KOPT-K1 (cell line): Measurements from ENCODE around the gene SLC7A8.
"Not testable (repeated sequence)": the region's sequence is repeated elsewhere in the genome, so short reads cannot be mapped to it uniquely, and the experiment has no call there.

Experiments
- H3K27ac ChIP-seq: fragments of 200-600 bp; sonication (generic); 2 replicates; pipeline ENCODE4 v1.5.1; 2016; ENCODE audit warnings: antibody characterized with exemption, mild to moderate bottlenecking, low read depth, low read length; ENCODE audit not compliant: poor library complexity, severe bottlenecking
- H3K36me3 ChIP-seq: fragments of 200-600 bp; sonication (generic); 2 replicates; pipeline ENCODE4 v1.5.1; 2017; ENCODE audit warnings: antibody characterized with exemption, mild to moderate bottlenecking, low read length, moderate library complexity; ENCODE audit not compliant: insufficient read depth
- H3K9me3 ChIP-seq: fragments of 200-600 bp; sonication (generic); 2 replicates; pipeline ENCODE4 v1.5.1; 2017; ENCODE audit warnings: antibody characterized with exemption, low read length, mild to moderate bottlenecking; ENCODE audit not compliant: insufficient read depth, poor library complexity, severe bottlenecking

Gene SLC7A8

DNA sequence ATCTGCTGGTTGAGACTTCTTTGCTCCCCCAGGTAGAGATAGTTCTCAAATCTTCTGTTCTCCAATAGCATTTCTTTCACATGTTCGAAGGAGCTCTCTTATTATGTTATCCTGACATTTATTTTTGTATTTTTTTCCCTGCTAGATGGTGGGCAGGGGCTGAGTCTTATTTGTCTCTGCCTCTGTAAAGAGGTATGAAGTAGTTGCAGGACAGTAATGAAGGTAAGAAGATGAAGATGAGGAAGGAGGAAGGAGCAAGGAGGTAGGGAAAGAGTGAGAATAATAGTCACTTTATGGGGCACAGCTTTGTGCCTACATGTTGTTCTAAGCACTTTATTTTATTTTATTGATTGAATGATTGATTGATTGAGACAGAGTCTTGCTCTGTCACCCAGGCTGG is 73.7 kb downstream of the SLC7A8 start:
- H3K36me3 ChIP-seq = no peaks in the 10 kb centered on the region
- no peaks in the 10 kb centered on the region for H3K9me3 ChIP-seq
- no peak overlapping the region for H3K27ac ChIP-seq

DNA sequence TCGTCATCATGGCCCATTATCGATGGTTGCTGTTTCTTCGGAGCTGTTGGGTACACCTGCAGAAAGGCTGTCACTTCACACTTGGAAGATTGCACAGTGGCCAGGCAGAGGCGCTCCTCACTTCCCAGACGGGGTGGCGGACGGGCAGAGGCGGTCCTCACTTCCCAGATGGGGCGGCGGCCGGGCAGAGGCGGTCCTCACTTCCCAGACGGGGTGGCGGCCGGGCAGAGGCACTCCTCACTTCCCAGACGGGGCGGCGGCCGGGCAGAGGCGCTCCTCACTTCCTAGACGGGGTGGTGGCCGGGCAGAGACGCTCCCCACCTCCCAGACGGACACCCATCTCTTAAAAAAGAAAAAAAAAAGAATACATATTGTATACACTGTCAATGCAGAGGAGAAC is 75.3 kb downstream of the SLC7A8 start:
- not testable (repeated sequence) for H3K36me3 ChIP-seq, H3K9me3 ChIP-seq

DNA sequence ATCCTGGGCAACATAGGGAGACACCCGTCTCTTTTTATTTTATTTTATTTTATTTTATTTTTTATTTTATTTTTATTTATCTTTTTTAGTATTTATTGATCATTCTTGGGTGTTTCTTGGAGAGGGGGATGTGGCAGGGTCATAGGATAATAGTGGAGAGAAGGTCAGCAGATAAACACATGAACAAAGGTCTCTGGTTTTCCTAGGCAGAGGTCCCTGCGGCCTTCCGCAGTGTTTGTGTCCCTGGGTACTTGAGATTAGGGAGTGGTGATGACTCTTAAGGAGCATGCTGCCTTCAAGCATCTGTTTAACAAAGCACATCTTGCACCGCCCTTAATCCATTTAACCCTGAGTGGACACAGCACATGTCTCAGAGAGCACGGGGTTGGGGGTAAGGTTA is 75.8 kb downstream of the SLC7A8 start:
- H3K36me3 ChIP-seq, H3K9me3 ChIP-seq, H3K27ac ChIP-seq: not testable (repeated sequence)

More for the DNA sequence above, 75.3 kb downstream of the SLC7A8 start:
- H3K27ac ChIP-seq = not testable (repeated sequence)

DNA sequence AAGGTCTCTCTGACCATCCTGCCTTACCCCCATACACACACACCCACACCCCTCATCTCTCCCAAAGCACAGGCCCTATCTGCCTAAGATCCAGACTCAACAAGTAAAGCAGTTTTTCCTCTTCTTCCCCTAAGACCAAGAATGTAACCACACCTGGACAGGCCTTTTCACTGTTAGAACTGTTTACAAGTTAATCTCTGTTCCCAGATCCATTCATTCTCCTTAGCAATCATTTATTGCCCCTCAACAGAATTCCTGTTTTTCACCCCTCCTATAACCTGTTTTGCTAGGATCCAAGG is 76.8 kb downstream of the SLC7A8 start:
- H3K36me3 ChIP-seq = no peaks in the 10 kb centered on the region
- no peak overlapping the region for H3K27ac ChIP-seq
- H3K9me3 ChIP-seq = no peaks in the 10 kb centered on the region

DNA sequence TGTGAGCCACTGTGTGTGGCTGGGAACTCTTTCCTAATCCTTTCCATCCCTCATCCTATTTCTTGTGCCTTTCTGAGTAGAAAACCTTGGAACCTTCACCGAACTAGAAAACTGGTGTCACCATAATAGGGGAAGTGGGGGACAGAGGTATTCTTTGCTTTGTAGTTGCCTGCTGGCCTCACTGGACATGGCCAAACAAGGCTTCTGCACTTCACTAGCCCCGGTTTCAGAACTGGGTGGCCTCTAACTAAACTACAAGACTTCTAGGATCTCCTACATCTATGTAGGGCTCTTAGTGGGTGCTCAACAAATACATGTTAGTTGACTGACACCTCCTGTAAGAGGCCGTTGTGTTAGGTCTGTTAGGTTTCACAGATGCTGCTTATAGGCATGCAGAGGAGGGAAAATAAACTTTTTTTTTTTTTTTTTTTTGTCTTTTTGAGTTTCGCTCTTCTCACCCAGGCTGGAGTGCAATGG is 78.1 kb downstream of the SLC7A8 start:
- Histone ChIP-seq H3K27ac (no peak overlapping the region), H3K36me3 (no peaks in the 10 kb centered on the region), H3K9me3 (no peaks in the 10 kb centered on the region)

DNA sequence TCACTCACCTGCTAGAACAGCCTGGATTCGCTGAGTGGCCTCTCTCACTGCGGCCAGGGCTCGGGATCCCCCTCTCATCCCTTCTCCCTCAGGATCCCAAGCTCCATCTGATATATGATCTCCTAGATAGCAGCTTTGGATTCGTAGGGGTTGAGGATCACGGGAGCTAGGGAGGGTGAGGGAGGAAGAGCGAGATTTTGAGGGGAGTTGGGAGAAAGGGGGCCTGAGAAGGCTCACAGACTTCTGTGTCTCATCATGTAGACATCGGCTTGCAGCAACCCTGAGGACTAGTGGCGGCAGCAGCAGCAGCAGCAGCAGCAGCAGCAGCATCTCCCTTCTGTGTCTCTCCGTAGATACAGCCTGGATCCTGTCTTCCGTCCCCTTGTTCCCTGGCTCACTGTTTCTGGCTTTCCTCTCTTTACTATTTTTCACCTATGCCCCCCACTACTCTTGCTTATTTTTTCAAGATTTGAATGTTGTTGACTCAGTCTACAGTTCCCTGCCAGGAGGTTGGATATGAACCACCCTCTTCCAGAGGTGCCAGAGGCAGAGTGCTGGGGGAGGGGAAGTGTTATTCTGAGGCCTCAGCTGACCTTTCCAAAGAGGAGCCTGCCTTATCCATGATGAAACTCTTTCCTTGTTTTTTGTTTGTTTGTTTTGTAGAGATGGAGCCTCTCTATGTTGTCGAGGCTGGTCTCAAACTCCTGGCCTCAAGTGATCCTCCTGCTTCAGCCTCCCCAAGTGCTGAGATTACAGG is 78.7 kb downstream of the SLC7A8 start, which contains the start of gene CIROP:
Gene CIROP (minus strand): TSS at position 399 of the 757 bp plus-strand sequence. CDS start 69 bp downstream, at position 330.
- no peaks in the 10 kb centered on the region for H3K36me3 ChIP-seq
- no peak within 1 kb of the TSS for H3K27ac ChIP-seq

DNA sequence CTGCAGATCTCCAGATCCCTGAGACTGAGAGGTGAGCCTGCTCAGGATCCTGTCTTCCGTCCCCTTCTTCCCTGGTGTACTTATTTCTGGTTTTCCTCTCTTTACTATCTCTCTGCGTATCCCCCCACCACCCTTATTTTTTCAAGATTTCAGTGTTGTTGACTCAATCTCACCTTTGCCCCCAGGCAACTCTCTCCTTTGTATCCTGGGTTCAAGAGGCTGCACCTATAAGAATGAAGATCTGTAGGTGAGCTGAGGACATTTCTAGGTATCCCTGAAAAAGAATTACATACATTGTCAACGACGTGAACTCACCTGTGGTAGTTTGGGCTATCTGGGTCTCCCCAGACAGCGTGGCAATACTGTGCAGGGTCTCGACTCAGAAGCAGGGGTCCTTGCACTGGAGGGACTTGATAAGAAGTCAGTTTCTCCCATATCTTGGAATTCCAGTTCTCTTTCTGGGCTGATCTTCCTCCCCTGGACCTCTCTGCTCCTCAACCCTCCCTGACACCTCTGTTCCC is 79.3 kb downstream of the SLC7A8 start:
- Histone ChIP-seq H3K9me3 (no peaks in the 10 kb centered on the region), H3K27ac (no peak overlapping the region), H3K36me3 (peaks cover 6% of the 10 kb centered on the region)

More for the DNA sequence above, 78.7 kb downstream of the SLC7A8 start, which contains the start of gene CIROP:
- no peaks in the 10 kb centered on the region for H3K9me3 ChIP-seq

DNA sequence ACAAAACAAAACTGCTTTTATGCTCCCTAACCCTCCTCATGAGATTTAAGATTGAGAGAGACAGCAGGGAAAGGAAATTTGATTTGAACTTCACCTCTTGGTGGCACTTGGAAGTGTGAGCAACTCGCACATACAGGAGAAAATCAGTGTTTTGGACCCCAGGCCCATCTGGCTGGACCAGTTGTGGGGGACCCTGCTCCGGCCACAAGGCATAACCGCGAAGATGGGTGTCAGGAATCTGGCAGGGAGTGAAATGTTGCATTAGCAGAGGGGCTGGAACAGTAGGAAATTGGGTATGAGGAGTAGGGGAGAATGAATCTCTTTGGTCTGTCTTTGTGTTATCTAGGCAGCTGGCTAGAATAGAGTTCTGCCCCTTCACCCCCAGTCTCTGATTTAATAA is 79.9 kb downstream of the SLC7A8 start:
- H3K9me3 ChIP-seq = no peaks in the 10 kb centered on the region

DNA sequence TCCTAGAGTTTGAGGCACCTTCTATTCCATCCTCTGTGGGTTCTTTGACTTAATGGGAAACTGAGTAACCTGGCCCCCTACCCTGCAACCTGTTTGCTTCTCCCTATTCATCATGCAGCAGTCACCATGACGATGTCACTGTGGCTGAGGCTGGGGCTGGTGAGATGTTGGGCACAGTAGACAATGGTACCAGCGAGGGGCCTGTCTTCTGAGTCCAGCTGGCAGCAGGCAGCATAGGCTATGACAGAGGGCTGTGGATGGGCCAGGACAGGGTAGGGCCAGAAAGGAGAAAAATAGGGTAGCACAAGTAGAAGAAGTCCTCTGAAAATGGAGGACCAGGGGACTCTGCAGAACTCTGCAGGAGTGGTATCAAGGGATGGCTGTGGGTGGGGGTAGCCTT is 80.7 kb downstream of the SLC7A8 start:
- Histone ChIP-seq H3K27ac (no peak overlapping the region), H3K9me3 (no peaks in the 10 kb centered on the region), H3K36me3 (peaks cover 19% of the 10 kb centered on the region)

More for the DNA sequence above, 79.9 kb downstream of the SLC7A8 start:
- H3K36me3 ChIP-seq = peaks cover 11% of the 10 kb centered on the region
- no peak overlapping the region for H3K27ac ChIP-seq

DNA sequence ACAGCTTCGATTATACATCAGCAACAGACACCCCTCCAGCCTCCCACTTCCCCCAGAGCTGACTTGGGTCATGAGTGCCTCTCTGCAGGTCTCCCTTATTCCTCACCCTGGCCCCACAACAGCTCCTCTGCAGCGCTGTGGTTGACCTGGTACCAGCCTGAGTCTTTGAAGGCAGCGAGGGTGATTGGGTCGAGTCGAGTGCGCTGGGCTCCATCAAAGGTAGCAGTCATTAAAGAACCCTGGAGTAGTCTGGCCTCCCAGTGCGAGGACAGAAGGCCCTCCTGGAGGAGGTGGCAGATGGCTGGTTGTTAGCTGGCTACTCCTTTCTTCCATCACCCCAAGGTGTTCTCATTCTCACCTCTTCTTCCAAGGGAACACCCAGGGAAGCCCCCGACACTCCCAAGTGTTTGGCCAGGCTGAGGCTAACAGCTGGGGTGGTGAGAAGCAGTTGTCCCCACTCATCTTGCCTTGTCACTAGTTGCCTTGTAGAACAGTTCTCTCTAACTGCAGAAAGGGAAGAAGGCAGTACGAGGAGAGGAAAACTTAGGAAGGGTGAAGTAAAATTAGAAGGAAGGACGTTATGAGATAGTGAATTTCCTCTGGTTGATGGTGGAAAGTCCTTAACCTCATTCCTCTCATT is 81.4 kb downstream of the SLC7A8 start:
- no peak overlapping the region for H3K27ac ChIP-seq
- H3K36me3 ChIP-seq = peaks cover 23% of the 10 kb centered on the region
- no peaks in the 10 kb centered on the region for H3K9me3 ChIP-seq

DNA sequence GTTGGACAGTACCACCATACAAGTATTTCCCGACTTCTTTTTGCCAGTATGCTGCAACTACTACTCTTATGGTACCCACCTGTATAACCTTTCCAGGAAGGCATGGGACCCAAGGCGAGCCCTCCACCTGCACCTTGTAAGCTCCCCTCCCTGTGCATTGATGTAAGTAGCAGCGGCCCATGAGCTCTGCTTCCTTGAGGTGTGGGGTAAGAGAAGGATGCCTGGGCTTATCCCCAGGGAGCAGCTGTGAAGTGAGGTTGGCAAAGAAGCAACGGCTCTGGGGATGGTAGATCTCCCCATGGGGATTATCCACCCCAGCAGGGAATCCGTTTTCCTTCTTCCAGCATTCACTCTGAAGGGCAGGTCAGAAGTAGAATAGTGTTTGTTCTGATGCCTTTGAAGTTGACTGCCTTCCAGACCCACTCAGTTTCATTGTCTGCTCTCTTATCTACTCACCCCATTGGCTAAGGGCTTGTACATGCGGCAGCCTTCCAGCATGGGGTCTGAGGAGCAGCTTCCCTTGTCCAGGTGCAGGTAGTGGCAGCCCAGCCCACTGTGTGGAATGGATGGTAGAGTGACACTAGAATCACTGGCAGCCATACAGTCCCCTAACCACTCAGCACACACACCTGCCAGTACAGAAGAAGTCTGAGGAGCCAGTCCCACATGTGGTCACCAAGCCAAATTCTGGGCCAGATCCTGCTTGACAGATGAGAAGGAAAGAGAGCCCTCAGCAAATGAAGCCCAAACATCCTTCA is 82.1 kb downstream of the SLC7A8 start:
- Histone ChIP-seq H3K36me3 (peaks cover 23% of the 10 kb centered on the region), H3K27ac (no peak overlapping the region), H3K9me3 (no peaks in the 10 kb centered on the region)

DNA sequence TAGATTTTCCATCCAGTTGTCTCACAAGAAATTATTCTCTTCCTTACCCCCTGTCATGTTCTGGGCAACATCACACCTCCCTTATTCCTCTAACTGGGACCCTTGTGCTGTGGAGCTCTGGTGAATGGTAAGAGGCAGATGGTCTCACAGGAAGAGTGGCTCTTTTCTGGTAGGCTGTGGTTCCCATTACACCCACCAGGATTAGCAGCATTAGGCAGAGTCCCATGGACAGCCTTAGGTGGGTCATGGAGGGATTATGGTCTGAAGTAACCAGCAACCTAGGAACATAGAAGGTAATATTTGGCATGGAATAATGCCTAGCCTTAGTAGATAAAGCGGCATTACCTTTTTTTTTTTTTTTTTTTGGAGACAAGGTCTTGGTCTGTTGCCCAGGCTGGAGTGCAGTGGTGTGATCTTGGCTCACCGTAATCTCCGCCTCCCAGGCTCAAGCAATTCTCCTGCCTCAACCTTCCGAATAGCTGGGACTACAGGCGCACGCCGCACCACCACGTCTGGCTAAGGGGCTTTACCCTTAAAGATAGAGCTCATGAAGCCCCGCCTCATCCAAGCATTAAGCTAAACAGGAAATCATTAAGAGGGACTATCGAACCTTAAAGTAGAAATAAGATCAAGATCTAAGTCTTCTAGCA is 84.1 kb downstream of the SLC7A8 start:
- H3K36me3 ChIP-seq = peaks cover 23% of the 10 kb centered on the region
- H3K27ac ChIP-seq = no peak overlapping the region
- H3K9me3 ChIP-seq = no peaks in the 10 kb centered on the region

DNA sequence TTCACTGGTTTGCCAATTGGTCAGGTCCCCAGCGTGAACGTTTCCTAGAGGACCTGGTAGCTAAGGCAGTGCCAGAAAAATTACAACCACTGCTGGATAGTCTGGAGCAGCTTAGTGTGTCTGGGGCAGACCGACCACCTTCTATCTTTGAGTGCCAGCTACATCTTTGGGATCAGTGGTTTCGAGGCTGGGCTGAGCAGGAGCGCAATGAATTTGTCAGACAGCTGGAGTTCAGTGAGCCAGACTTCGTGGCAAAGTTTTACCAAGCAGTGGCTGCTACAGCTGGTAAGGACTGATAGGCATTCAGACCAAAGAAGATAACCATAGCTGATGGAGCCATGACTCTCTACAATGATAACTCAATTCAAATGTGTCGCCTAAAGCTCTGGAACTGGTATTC is 85.7 kb downstream of the SLC7A8 start:
- Histone ChIP-seq H3K9me3 (no peaks in the 10 kb centered on the region), H3K27ac (no peak overlapping the region), H3K36me3 (peaks cover 32% of the 10 kb centered on the region)

DNA sequence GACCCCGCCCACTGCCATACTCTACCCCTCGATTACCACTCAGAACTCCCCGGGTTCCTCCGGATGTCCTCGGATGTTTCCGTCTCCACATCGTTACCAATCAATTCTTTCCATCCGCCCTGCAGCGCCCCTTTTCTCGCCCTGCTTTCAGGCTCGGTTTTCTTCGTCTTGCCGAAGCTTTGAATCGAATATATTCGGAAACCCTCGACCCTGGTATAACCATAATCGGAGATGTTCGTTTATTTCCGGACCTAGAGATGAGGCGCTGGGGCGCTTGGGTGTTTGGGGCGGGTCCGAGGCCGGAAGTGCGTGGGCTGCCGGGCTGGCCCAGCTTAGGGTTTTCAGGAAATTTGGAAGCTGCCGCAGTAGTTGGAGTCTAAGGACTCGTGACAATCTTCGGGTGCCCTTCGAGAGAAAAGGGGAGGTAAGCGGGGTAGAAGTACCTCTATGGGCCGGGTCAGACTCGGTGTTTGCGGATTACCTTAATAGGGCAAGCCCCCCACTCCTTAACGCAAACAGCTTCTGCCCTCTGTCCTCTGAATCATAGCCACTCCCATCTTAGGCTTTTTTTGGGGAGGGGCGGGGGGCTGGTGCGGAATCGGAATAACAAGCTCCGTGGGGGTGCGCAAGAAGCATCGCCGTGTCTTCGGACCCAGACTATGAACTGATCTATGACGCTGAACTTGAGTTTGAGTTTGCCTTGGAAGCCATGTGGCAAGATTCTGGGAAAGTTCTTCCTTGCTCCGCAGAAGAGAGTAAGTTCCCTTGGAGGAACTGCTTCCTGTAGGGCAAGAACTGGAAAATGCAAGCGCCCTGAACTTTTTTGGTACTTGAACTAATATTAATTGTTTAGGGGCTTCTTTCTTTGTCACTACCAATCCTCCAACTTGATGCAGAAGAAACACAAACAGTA is 88.0 kb downstream of the SLC7A8 start, which contains the start of gene C14orf119:
Gene C14orf119 (plus strand): TSS at position 310 of the 913 bp plus-strand sequence. CDS start 2,154 bp downstream, outside the sequence.
- H3K9me3 ChIP-seq = no peaks in the 10 kb centered on the region
- peaks cover 55% of the 10 kb centered on the region for H3K36me3 ChIP-seq
- peak within 1 kb of the TSS; percentile 87 for H3K27ac ChIP-seq
